RWPE2 (cell line): ENCODE measurements around the gene B4GALNT4.
A peak's percentile ranks its signal among the peaks of the same experiment; 100 is the strongest.

ENCODE experiments used
- ATAC-seq: fragments of 200-7000 bp; cut with Tn5 transposase; 3 replicates; pipeline ENCODE4 v1.9.1; 2021; ENCODE audit warnings: low read depth
- DNase-seq: peaks from one replicate; pipeline ENCODE4 v3.0.0-alpha.2; 2020; ENCODE audit warnings: low spot score
- H3K27ac ChIP-seq: fragments of 450-650 bp; 2 replicates; pipeline ENCODE4 v1.5.1; 2017; ENCODE audit warnings: mild to moderate bottlenecking; ENCODE audit not compliant: poor library complexity, severe bottlenecking
- H3K27me3 ChIP-seq: fragments of 250-450 bp; sonication (Bioruptor Pico); 2 replicates; pipeline ENCODE4 v1.5.1; 2021; ENCODE audit warnings: mild to moderate bottlenecking, moderate library complexity; ENCODE audit not compliant: insufficient read depth, poor library complexity, severe bottlenecking
- H3K36me3 ChIP-seq: fragments of 250-450 bp; sonication (Bioruptor Pico); 2 replicates; pipeline ENCODE4 v1.5.1; 2020; ENCODE audit warnings: low read depth, mild to moderate bottlenecking, moderate library complexity
- H3K4me1 ChIP-seq: fragments of 250-450 bp; sonication (Bioruptor Pico); 2 replicates; pipeline ENCODE4 v1.5.1; 2021; ENCODE audit warnings: mild to moderate bottlenecking, moderate library complexity; ENCODE audit not compliant: insufficient read depth, poor library complexity, severe bottlenecking
- H3K4me3 ChIP-seq: fragments of 250-450 bp; sonication (Bioruptor Pico); 2 replicates; pipeline ENCODE4 v1.5.1; 2021; ENCODE audit warnings: mild to moderate bottlenecking, moderate library complexity; ENCODE audit not compliant: severe bottlenecking
- H3K9me3 ChIP-seq: fragments of 250-450 bp; sonication (Bioruptor Pico); 2 replicates; pipeline ENCODE4 v1.5.1; 2021; ENCODE audit warnings: mild to moderate bottlenecking, moderate library complexity; ENCODE audit not compliant: severe bottlenecking
- TF ChIP-seq, protein P1 (sequence below): fragments of 450-650 bp; IDR thresholded peaks from one replicate; pipeline ENCODE4 v1.5.1; 2017; ENCODE audit warnings: mild to moderate bottlenecking, moderate library complexity; ENCODE audit not compliant: poor library complexity, severe bottlenecking

Gene B4GALNT4

DNA sequence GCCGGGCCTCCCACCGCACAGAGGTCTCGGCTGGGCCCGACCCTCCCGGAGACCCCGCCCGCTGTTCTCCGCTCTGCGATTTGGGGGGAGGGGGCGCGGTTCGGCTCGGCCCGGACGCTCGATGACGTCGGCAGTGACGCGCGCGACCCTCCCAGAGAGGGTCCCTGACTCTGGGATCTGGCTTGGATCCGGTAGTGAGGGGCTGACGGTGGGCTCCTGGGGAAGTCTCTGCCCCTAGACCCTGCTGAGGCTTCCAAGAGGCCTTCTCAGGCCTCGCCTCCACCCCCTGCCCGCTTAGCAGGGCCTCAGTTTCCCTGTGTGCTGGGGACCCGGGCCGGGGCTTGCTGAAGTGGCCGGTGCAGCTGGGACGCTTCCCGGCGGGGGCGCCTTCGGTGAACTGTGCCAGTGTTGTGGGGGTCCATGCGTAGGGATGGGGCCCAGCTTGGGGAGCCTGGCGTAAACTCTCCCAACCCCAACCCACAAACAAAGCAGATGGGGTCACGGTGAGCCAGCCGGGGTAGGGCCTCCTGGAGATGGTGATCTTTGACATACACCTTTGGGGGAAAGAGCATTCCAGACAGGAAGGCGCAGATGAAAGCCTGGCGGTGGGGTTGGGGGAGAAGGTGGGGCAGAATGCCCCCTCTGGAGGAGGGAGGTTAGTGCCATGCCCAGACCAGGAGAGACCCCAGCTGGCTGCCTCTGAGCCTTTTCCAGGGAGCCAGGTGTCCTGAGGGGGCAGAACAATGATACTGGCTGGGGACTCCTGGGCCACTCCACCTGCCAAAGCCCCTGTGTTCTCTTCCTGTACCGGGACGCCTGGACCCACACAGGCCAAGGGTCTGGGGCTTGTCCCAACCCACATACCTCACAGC, 1.0 kb downstream of the B4GALNT4 start:
- TF ChIP-seq, protein P1, sequence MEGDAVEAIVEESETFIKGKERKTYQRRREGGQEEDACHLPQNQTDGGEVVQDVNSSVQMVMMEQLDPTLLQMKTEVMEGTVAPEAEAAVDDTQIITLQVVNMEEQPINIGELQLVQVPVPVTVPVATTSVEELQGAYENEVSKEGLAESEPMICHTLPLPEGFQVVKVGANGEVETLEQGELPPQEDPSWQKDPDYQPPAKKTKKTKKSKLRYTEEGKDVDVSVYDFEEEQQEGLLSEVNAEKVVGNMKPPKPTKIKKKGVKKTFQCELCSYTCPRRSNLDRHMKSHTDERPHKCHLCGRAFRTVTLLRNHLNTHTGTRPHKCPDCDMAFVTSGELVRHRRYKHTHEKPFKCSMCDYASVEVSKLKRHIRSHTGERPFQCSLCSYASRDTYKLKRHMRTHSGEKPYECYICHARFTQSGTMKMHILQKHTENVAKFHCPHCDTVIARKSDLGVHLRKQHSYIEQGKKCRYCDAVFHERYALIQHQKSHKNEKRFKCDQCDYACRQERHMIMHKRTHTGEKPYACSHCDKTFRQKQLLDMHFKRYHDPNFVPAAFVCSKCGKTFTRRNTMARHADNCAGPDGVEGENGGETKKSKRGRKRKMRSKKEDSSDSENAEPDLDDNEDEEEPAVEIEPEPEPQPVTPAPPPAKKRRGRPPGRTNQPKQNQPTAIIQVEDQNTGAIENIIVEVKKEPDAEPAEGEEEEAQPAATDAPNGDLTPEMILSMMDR, result no peak
- peak; percentile 42 for DNase-seq
- no peaks in the 10 kb centered on the region for H3K9me3 ChIP-seq
- ATAC-seq, result no peak
- H3K4me1 ChIP-seq, result no peaks in the 10 kb centered on the region
- H3K4me3 ChIP-seq, result peak overlapping the region; percentile 53
- H3K27ac ChIP-seq, result peak overlapping the region; percentile 31
- peaks cover 15% of the 10 kb centered on the region for H3K36me3 ChIP-seq
- H3K27me3 ChIP-seq, result no peaks in the 10 kb centered on the region

DNA sequence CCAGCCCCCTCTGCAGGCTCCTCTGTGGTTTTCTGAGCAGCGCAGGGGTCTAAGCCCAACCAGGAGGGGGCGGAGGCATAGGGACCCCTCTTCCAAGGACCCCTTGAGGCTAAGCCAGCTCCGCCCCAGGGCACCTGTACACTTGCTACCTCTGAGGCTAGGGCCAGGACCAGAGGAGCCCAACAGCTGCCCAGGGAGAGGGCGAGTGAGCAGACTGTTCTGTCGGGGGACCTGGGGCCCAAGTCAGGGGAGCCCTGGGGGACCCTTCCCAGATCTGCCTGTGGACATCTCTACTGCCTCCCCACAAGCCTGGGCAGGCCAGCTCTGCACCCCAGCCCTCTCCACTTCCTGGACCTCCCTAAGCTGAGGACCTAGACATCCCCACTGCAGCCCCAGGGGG, 1.8 kb downstream of the B4GALNT4 start:
- no peak overlapping the region for H3K4me3 ChIP-seq
- TF ChIP-seq, protein P1, result no peak
- no peaks in the 10 kb centered on the region for H3K9me3 ChIP-seq
- H3K4me1 ChIP-seq, result no peaks in the 10 kb centered on the region
- ATAC-seq (no peak), DNase-seq (peak; percentile 37)
- H3K27ac ChIP-seq, result no peak overlapping the region
- no peaks in the 10 kb centered on the region for H3K27me3 ChIP-seq
- H3K36me3 ChIP-seq, result peaks cover 18% of the 10 kb centered on the region

DNA sequence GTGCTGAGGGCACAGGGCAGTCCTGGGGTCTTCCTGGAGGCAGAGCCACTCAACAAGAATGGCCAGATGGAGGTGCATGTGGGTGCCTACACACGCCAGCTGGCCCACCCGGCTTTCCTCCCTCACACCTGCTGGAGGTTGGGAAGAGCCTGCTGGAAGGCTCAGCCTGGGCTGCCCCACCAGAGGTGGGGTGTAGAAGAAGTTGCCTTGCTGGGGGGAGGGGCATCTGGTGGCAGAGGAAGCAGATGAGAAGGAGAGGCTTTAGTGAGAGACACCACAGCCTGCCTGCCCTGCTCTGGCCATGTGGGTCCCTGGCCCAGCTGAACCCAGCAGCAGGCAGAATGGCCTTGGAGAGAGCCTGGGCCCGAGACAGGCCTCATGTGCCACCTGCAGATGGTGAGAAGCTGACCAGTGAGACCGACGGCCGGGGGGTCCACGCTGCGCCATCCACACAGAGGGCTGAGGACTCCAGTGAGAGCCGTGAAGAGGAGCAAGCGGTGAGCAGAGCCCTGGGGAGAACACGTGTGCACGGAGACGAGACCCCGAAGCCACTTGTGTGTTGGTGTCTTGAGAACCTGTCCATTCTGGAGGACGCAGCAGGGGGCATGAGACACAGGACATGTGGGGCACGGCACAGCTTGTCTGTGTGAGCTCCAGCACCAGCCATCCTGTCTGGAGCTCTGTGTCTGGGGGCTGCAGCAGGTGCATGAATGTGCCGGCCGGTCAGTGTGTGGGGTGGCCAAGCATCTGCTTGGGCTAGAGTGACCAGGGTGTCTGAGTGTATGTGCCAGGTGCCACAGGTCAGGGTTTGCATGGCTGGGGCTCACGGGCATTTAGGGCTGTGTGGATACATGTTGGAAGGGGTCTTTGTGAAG, 2.7 kb downstream of the B4GALNT4 start:
- Histone ChIP-seq H3K36me3 (peaks cover 18% of the 10 kb centered on the region), H3K9me3 (no peaks in the 10 kb centered on the region), H3K4me1 (no peaks in the 10 kb centered on the region), H3K27me3 (no peaks in the 10 kb centered on the region), H3K4me3 (no peak overlapping the region), H3K27ac (no peak overlapping the region)
- TF ChIP-seq, protein P1, result no peak
- DNase-seq (peak; percentile 49), ATAC-seq (no peak)

DNA sequence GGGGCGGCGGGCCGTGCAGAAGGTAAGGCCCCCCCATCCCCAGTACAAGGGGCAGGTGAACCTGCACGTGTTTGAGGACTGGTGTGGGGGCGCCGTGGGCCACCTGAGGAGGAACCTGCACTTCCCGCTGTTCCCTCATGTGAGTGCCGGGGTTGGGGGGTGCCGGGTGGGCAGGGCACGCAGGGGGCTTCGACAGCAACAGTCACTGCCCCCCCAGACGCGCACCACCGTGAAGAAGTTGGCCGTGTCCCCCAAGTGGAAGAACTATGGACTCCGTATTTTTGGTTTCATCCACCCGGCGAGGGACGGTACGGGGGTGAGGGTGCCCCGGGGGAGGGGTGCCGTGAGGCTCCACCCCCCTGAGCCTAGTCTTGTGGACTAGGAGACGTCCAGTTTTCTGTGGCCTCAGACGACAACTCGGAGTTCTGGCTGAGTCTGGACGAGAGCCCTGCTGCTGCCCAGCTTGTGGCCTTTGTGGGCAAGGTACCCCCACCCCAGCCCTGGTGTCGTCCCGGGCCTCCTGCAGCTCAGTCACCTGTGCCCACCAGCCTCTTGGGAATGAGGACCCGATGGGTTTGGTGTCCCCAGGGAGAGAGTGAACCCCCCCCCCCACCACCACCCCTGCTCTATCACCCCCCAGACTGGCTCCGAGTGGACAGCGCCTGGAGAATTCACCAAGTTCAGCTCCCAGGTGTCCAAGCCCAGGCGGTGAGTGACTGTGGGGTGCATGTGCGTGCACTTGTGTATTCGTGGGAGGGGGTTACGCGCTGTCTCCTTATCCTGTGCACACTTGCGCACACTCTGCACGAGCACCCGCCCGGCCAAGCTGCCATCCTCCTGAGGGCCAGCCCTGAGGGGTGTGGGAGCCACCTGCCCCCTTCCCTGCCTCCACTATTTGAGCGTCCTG, 3.8 kb downstream of the B4GALNT4 start:
- Histone ChIP-seq H3K9me3 (no peaks in the 10 kb centered on the region), H3K36me3 (peaks cover 18% of the 10 kb centered on the region), H3K27me3 (no peaks in the 10 kb centered on the region), H3K4me3 (no peak overlapping the region), H3K27ac (no peak overlapping the region), H3K4me1 (no peaks in the 10 kb centered on the region)
- TF ChIP-seq, protein P1, result no peak
- no peak for DNase-seq
- no peak for ATAC-seq
